Central memory CD8-positive, alpha-beta T cell (primary cell): ENCODE measurements around the gene ITGB3.

Experiments used
- ATAC-seq: fragments of 150-1000 bp; cut with Tn5 transposase; replicated peaks from 2 replicates; pipeline ENCODE4 v1.10.0; 2022; ENCODE audit warnings: mild to moderate bottlenecking, moderate FRiP score, moderate number of reproducible peaks; ENCODE audit not compliant: poor library complexity, severe bottlenecking; ENCODE audit errors: extremely low read depth
- DNase-seq, 2 donors: peaks; one replicate each; pipeline ENCODE4 v3.0.0; 2021; ENCODE audit warnings: low spot score in 2 of 2
- H3K27ac Mint-ChIP-seq: one replicate; pipeline ENCODE4 v1.8.0; 2022; ENCODE audit warnings: low read depth, mild to moderate bottlenecking, moderate library complexity, mixed read lengths
- H3K27me3 Mint-ChIP-seq: one replicate; pipeline ENCODE4 v1.8.0; 2022; ENCODE audit warnings: mixed read lengths
- H3K36me3 Mint-ChIP-seq: one replicate; pipeline ENCODE4 v1.8.0; 2022; ENCODE audit warnings: mild to moderate bottlenecking, moderate library complexity, mixed read lengths; ENCODE audit not compliant: insufficient read depth
- H3K4me1 Mint-ChIP-seq: one replicate; pipeline ENCODE4 v1.8.0; 2022; ENCODE audit warnings: mixed read lengths
- H3K4me3 Mint-ChIP-seq: one replicate; pipeline ENCODE4 v1.8.0; 2022; ENCODE audit warnings: mild to moderate bottlenecking, moderate library complexity, mixed read lengths
- H3K9me3 Mint-ChIP-seq: one replicate; pipeline ENCODE4 v1.8.0; 2022; ENCODE audit warnings: mixed read lengths

ITGB3 gene

DNA sequence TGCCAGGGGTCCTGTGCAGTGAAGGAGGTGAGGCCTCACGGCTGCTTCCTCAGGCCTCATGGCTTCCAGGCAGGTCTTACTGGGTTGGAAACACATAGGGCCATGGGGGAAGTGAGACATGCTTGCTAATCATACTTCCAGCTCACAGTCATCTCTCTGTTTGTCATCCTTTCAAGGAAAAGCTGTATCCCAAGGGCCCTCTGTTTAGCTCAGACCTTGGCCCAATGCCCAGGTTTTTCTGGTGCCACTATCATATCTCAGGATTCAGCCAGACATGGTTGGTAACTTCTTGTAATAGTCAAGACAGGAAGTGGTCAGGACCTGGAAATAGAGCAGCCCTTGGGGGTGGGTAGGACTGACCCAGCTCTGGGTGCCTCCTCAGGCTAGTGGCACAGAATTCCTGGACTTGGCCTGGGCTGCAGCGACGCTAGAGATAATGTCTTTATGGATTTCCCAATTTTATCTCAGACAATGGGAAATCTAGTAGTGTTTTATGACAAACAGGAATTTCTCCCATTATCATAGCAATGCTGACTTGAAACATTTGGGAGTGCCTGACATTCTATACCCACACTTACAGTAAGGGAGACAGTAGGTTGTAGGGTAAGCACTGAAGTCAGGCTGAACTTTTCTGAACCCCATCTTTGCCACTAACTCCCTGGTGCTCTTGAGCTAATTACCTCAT, 13.5 kb upstream of the ITGB3 start:
- Mint-ChIP-seq H3K9me3 (no peaks in the 10 kb centered on the region), H3K4me3 (no peak overlapping the region), H3K27ac (no peak overlapping the region), H3K36me3 (peaks cover 1% of the 10 kb centered on the region), H3K4me1 (peaks cover 9% of the 10 kb centered on the region), H3K27me3 (peaks cover 27% of the 10 kb centered on the region)
- ATAC-seq = no peak
- DNase-seq = no peak

GRCh38 chr17:47240806-47241205, 12.8 kb upstream of the ITGB3 start:
- Mint-ChIP-seq H3K4me1 (peaks cover 9% of the 10 kb centered on the region), H3K27me3 (peaks cover 34% of the 10 kb centered on the region), H3K27ac (no peak overlapping the region), H3K36me3 (peaks cover 1% of the 10 kb centered on the region), H3K4me3 (no peak overlapping the region), H3K9me3 (no peaks in the 10 kb centered on the region)
- ATAC-seq (no peak), DNase-seq (no peak)

DNA sequence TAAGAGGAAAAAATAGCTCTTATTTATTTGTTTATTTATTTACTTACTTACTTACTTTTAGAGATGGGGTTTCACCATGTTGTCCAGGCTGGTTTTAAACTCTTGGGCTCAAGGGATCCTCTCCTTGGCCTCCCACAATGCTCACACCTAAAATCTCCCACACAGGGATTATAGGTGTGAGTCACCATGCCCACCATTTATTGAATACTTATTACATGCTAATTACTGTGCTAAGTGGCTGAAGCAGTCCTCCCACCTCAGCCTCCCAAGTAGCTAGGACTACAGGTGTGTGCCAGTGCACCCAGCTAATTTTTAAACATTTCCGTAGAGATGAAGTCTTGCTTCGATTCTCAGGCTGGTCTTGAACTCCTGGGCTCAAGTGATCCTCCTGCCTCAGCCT, 11.0 kb upstream of the ITGB3 start:
- no peak for DNase-seq
- H3K4me3 Mint-ChIP-seq = no peak overlapping the region
- no peak for ATAC-seq
- peaks cover 9% of the 10 kb centered on the region for H3K4me1 Mint-ChIP-seq
- H3K27me3 Mint-ChIP-seq = peaks cover 46% of the 10 kb centered on the region
- H3K36me3 Mint-ChIP-seq = peaks cover 1% of the 10 kb centered on the region
- no peak overlapping the region for H3K27ac Mint-ChIP-seq
- H3K9me3 Mint-ChIP-seq = no peaks in the 10 kb centered on the region

DNA sequence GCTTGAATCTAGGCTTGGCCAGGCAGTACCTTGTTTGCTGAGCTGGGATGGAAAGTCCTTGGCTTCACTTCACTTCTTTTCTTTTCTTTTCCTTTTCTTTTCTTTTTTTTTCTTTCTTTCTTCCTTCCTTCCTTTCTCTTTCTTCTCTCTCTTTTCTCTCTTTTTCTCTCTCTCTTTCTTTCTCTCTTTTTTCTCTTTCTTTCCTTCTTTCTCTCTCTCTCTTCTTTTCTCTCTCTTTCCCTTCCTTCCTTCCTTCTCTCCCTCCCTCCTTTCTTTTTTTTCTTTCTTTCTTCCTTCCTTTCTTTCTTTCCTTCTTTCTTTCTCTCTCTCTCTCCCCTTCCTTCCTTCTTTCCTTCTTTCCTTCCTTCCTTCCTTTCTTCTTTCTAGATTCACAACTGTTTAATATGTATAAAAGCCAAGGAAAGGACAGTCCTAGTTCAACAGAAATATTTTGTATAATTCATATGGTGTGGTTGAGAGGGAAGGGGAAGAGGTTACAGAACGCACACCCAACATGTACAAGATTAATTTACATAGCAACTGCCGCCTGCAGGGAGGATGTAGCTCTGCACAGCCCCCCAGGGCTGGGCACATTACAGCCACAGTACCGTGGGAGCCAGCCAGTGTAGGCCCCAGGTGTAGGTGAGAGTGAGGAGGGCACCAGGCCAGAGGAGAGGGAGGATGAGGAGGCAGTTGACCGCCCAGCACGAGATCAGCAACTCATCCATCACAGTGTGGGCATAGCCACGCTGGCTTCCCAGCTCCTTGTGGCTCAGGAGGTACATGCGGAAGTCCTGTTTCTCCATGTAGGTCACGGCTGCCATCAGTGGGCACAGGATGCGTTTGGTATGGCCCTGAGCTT, 9.7 kb upstream of the ITGB3 start:
- H3K4me1 Mint-ChIP-seq = peaks cover 9% of the 10 kb centered on the region
- no peak overlapping the region for H3K4me3 Mint-ChIP-seq
- H3K9me3 Mint-ChIP-seq = no peaks in the 10 kb centered on the region
- H3K27ac Mint-ChIP-seq = no peak overlapping the region
- peaks cover 1% of the 10 kb centered on the region for H3K36me3 Mint-ChIP-seq
- DNase-seq = no peak
- no peak for ATAC-seq
- H3K27me3 Mint-ChIP-seq = peaks cover 46% of the 10 kb centered on the region

GRCh38 chr17:47244697-47245096, 8.9 kb upstream of the ITGB3 start:
- peaks cover 5% of the 10 kb centered on the region for H3K4me1 Mint-ChIP-seq
- no peak for ATAC-seq
- DNase-seq = no peak
- H3K27ac Mint-ChIP-seq = no peak overlapping the region
- no peaks in the 10 kb centered on the region for H3K9me3 Mint-ChIP-seq
- peaks cover 46% of the 10 kb centered on the region for H3K27me3 Mint-ChIP-seq
- no peak overlapping the region for H3K4me3 Mint-ChIP-seq
- peaks cover under 1% of the 10 kb centered on the region for H3K36me3 Mint-ChIP-seq

DNA sequence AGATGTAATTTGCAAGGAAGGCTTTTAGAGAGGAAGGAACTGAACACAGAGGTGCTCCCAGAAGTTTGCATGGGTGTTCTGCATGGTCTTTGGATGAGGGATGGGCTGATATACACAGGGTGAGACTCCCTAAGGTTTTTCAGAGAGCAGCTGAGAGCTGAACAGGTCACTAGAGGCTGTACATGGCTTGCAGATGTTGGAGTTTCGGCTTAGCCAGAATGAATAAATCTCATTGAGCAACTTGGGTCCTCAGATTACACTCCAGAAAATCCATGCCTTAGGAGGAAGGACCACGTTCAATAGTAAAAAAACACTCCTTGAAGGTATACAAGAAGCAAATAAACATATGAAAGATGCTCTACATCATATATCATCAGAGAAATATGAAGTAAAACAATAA, 7.5 kb upstream of the ITGB3 start:
- peaks cover 46% of the 10 kb centered on the region for H3K27me3 Mint-ChIP-seq
- H3K36me3 Mint-ChIP-seq = no peaks in the 10 kb centered on the region
- no peak for DNase-seq
- no peaks in the 10 kb centered on the region for H3K4me1 Mint-ChIP-seq
- no peaks in the 10 kb centered on the region for H3K9me3 Mint-ChIP-seq
- no peak for ATAC-seq
- H3K27ac Mint-ChIP-seq = no peak overlapping the region
- H3K4me3 Mint-ChIP-seq = no peak overlapping the region

GRCh38 chr17:47250855-47251254, 2.8 kb upstream of the ITGB3 start:
- H3K27me3 Mint-ChIP-seq = peaks cover 28% of the 10 kb centered on the region
- H3K27ac Mint-ChIP-seq = no peak overlapping the region

DNA sequence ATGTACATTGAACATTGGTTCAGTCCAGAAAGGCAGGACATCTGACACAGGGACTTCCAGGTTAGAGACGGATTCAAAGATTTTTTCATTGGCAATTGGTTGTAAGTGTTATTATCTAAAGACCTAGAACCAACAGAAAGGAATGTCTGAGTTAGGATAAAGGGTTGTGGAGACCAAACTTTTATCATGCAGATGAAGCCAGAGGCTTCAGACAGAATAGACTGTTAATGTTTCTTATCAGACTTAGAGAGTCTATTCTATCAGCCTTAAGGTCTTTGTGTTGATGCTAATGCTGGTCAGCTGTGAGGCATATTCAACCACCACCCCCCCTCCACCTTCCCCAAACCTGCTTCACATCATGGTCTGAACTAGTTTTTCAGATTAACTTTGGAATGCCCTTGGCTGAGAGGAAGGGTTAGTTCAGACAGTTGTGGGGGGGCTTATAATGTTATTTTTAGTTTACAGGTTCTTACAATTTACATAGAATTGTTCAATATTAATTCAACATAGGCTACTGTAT, 2.1 kb upstream of the ITGB3 start:
- ATAC-seq (no peak), DNase-seq (no peak)
- Mint-ChIP-seq H3K9me3 (no peaks in the 10 kb centered on the region), H3K27ac (no peak overlapping the region), H3K4me1 (peaks cover 12% of the 10 kb centered on the region), H3K4me3 (no peak overlapping the region), H3K36me3 (peaks cover 6% of the 10 kb centered on the region), H3K27me3 (peaks cover 28% of the 10 kb centered on the region)

More at GRCh38 chr17:47250855-47251254, 2.8 kb upstream of the ITGB3 start:
- DNase-seq (no peak), ATAC-seq (no peak)
- no peak overlapping the region for H3K4me3 Mint-ChIP-seq
- H3K9me3 Mint-ChIP-seq = no peaks in the 10 kb centered on the region
- H3K4me1 Mint-ChIP-seq = peaks cover 12% of the 10 kb centered on the region
- peaks cover 6% of the 10 kb centered on the region for H3K36me3 Mint-ChIP-seq

- peaks cover 30% of the 10 kb centered on the region for H3K27me3 Mint-ChIP-seq
- ATAC-seq (no peak), DNase-seq (no peak)
- H3K9me3 Mint-ChIP-seq = no peaks in the 10 kb centered on the region
- peak overlapping the region; percentile 89 for H3K4me3 Mint-ChIP-seq
- no peak overlapping the region for H3K27ac Mint-ChIP-seq
- H3K36me3 Mint-ChIP-seq = peaks cover 6% of the 10 kb centered on the region
- peaks cover 12% of the 10 kb centered on the region for H3K4me1 Mint-ChIP-seq
Measured at GRCh38 chr17:47252209-47252608, 1.4 kb upstream of the ITGB3 start.

GRCh38 chr17:47252766-47253512, 688 bp upstream of the ITGB3 start:
- Mint-ChIP-seq H3K36me3 (peaks cover 6% of the 10 kb centered on the region), H3K27me3 (peaks cover 38% of the 10 kb centered on the region), H3K4me3 (peak overlapping the region; percentile 89), H3K27ac (no peak overlapping the region), H3K4me1 (peaks cover 12% of the 10 kb centered on the region), H3K9me3 (no peaks in the 10 kb centered on the region)
- no peak for ATAC-seq
- no peak for DNase-seq

- Mint-ChIP-seq H3K27ac (peak overlapping the region; percentile 64), H3K36me3 (peaks cover 6% of the 10 kb centered on the region)
Measured at GRCh38 chr17:47254403-47254943, 846 bp downstream of the ITGB3 start.

GRCh38 chr17:47257651-47258339, 4.2 kb downstream of the ITGB3 start:
- Mint-ChIP-seq H3K4me3 (no peak overlapping the region), H3K27ac (no peak overlapping the region), H3K36me3 (peaks cover 3% of the 10 kb centered on the region), H3K9me3 (no peaks in the 10 kb centered on the region), H3K27me3 (peaks cover 49% of the 10 kb centered on the region), H3K4me1 (peaks cover 12% of the 10 kb centered on the region)
- ATAC-seq = no peak
- no peak for DNase-seq

More at GRCh38 chr17:47254403-47254943, 846 bp downstream of the ITGB3 start:
- H3K4me1 Mint-ChIP-seq = peaks cover 12% of the 10 kb centered on the region
- peaks cover 49% of the 10 kb centered on the region for H3K27me3 Mint-ChIP-seq
- H3K9me3 Mint-ChIP-seq = no peaks in the 10 kb centered on the region
- H3K4me3 Mint-ChIP-seq = peak overlapping the region; percentile 89
- ATAC-seq = peak; percentile 11
- no peak for DNase-seq
